Prostate gland (tissue), 2 donors: ENCODE measurements around the gene AMIGO1. TPM values are rescaled to one million over a fixed set of nuclear protein-coding genes. Genes with fewer than 3 reads are reported as not detected.
A peak's percentile ranks its signal among the peaks of the same experiment; 100 is the strongest.

ENCODE experiments used
- DNase-seq: peaks from one replicate; pipeline ENCODE4 v3.0.0-alpha.2; 2019; ENCODE audit warnings: low spot score
- H3K27ac ChIP-seq, 2 donors: fragments of 200-600 bp; sonication (generic); 2 replicates each; pipeline ENCODE4 v1.5.1; 2017 to 2019
- H3K27me3 ChIP-seq: fragments of 200-600 bp; sonication (generic); replicated peaks from 2 replicates; pipeline ENCODE4 v1.5.1; 2019; ENCODE audit not compliant: insufficient read depth
- H3K36me3 ChIP-seq, 2 donors: fragments of 200-600 bp; sonication (generic); 1 replicate in 1 of 2; 2 replicates in 1 of 2; pipeline versions ENCODE4 v1.5.1 to v1.8.1; 2017 to 2019
- H3K4me1 ChIP-seq: fragments of 200-600 bp; sonication (generic); replicated peaks from 2 replicates; pipeline ENCODE4 v1.5.1; 2019
- H3K4me3 ChIP-seq, 2 donors: fragments of 200-600 bp; sonication (generic); 2 replicates each; pipeline ENCODE4 v1.5.1; 2017 to 2019
- H3K9me3 ChIP-seq: fragments of 200-600 bp; sonication (generic); 2 replicates; pipeline ENCODE4 v1.5.1; 2017
- CTCF ChIP-seq, 4 experiments: fragments of 200-600 bp in 2 of 4; fragments of 450-650 bp in 2 of 4; sonication (generic) in 2 of 4; IDR thresholded peaks; 1 replicate in 3 of 4; 2 replicates in 1 of 4; pipeline ENCODE4 v1.5.1; 2016 to 2019; ENCODE audit warnings: antibody characterized with exemption in 4 of 4, mild to moderate bottlenecking in 2 of 4, moderate library complexity in 2 of 4
- POLR2A ChIP-seq: fragments of 450-650 bp; IDR thresholded peaks from one replicate; pipeline ENCODE4 v1.6.1; 2016; ENCODE audit warnings: antibody characterized with exemption, mild to moderate bottlenecking
- POLR2AphosphoS5 ChIP-seq: sonication (generic); formaldehyde crosslinking; IDR thresholded peaks from one replicate; pipeline ENCODE4 v1.6.1; 2017; ENCODE audit warnings: antibody characterized with exemption
- WGBS: methylation state at CpG from one replicate; pipeline ENCODE4 v1.1.5; 2018; 5-methylcytosine and 5-hydroxymethylcytosine counted together
- intact Hi-C: fragments of 100-400 bp; cut with DNase I; formaldehyde crosslinking; loops from one replicate; pipeline ENCODE4 v1.14.2; 2022
- total RNA-seq, 2 donors: library from RNA; depleted of rRNA; stranded (reverse); fragments of >200 nt; gene quantifications; one replicate each; pipeline ENCODE4 v1.1.0, GENCODE V29; 2016

The AMIGO1 gene
- total RNA-seq, 2 donors from 2014 or later = 9.5 to 13.2 TPM

GRCh38 chr1:109482242-109482641 lies 27.3 kb downstream of the AMIGO1 start:
- DNase-seq = no peak
- H3K9me3 ChIP-seq = no peaks in the 10 kb centered on the region
- H3K36me3 ChIP-seq = no peaks in the 10 kb centered on the region
- H3K27me3 ChIP-seq = no peaks in the 10 kb centered on the region
- intact Hi-C loops = no loop called here
- TF ChIP-seq CTCF (IDR thresholded peaks at IDR 0.05) (no peak), POLR2A (no peak), POLR2AphosphoS5 (no peak)
- H3K4me3 ChIP-seq = no peak overlapping the region
- peaks cover 7% of the 10 kb centered on the region for H3K4me1 ChIP-seq
- H3K27ac ChIP-seq = no peak overlapping the region

- Histone ChIP-seq H3K36me3 (no peaks in the 10 kb centered on the region), H3K27ac (no peak overlapping the region), H3K4me1 (peaks cover 7% of the 10 kb centered on the region), H3K9me3 (no peaks in the 10 kb centered on the region), H3K27me3 (no peaks in the 10 kb centered on the region), H3K4me3 (no peak overlapping the region)
- no peak for DNase-seq
- TF ChIP-seq CTCF (IDR thresholded peaks at IDR 0.05) (no peak), POLR2AphosphoS5 (no peak), POLR2A (no peak)
- 83% methylated on average over 2 of the region's 2 CpGs for WGBS
- intact Hi-C loops = no loop called here
Observed at GRCh38 chr1:109481646-109482045, 27.9 kb downstream of the AMIGO1 start.

GRCh38 chr1:109479901-109480300 lies 29.6 kb downstream of the AMIGO1 start:
- intact Hi-C loops = no loop called here
- Histone ChIP-seq H3K4me3 (no peak overlapping the region), H3K9me3 (no peaks in the 10 kb centered on the region), H3K27ac (no peak overlapping the region), H3K4me1 (peaks cover 7% of the 10 kb centered on the region), H3K36me3 (no peaks in the 10 kb centered on the region), H3K27me3 (no peaks in the 10 kb centered on the region)
- TF ChIP-seq POLR2A = no peak
- no peak for TF ChIP-seq POLR2AphosphoS5
- TF ChIP-seq CTCF (IDR thresholded peaks at IDR 0.05) = no peak
- WGBS = 94% methylated on average over 3 of the region's 3 CpGs
- DNase-seq = no peak

GRCh38 chr1:109479311-109479710 lies 30.2 kb downstream of the AMIGO1 start:
- Histone ChIP-seq H3K9me3 (no peaks in the 10 kb centered on the region), H3K4me3 (no peak overlapping the region), H3K27ac (no peak overlapping the region), H3K4me1 (peaks cover 1% of the 10 kb centered on the region), H3K36me3 (no peaks in the 10 kb centered on the region), H3K27me3 (no peaks in the 10 kb centered on the region)
- TF ChIP-seq POLR2A (no peak), POLR2AphosphoS5 (no peak), CTCF (IDR thresholded peaks at IDR 0.05) (no peak)
- intact Hi-C loops = no loop called here
- no peak for DNase-seq
- WGBS = 75% methylated on average over 5 of the region's 5 CpGs

GRCh38 chr1:109478806-109479205 lies 30.7 kb downstream of the AMIGO1 start:
- Histone ChIP-seq H3K4me1 (no peaks in the 10 kb centered on the region), H3K9me3 (no peaks in the 10 kb centered on the region), H3K4me3 (no peak overlapping the region), H3K27me3 (no peaks in the 10 kb centered on the region), H3K27ac (no peak overlapping the region), H3K36me3 (no peaks in the 10 kb centered on the region)
- intact Hi-C loops = no loop called here
- no peak for DNase-seq
- TF ChIP-seq CTCF (IDR thresholded peaks at IDR 0.05) = no peak
- TF ChIP-seq POLR2AphosphoS5 = peak; percentile 27
- 14% methylated on average over 7 of the region's 7 CpGs for WGBS
